Stimulated activated CD4-positive, alpha-beta T cell treated with anti-CD3 and anti-CD28 coated beads, Interleukin-4, amount 100 ng/mL, for 4 hours (primary cell): ENCODE results near the gene TSR1.
"Not testable (repeated sequence)": the region's sequence is repeated elsewhere in the genome, so short reads cannot be mapped to it uniquely, and the experiment has no call there.

Experiments used
- DNase-seq, 2 experiments: peaks; one replicate each; pipeline ENCODE4 v3.0.0-alpha.2; 2020

The TSR1 gene

GRCh38 chr17:2335726-2336214 lies 487 bp downstream of the TSR1 start:
- DNase-seq, result peak in 1 of 2 experiments; percentile 14

GRCh38 chr17:2331303-2331702 lies 5.0 kb downstream of the TSR1 start:
- DNase-seq, result no peak

- no peak for DNase-seq
Measured at GRCh38 chr17:2323629-2324314, 12.5 kb downstream of the TSR1 start.

- no peak for DNase-seq
Measured at GRCh38 chr17:2321399-2321798, 14.9 kb downstream of the TSR1 start.

GRCh38 chr17:2319051-2319450 lies 17.2 kb downstream of the TSR1 start:
- no peak for DNase-seq

GRCh38 chr17:2317796-2318195 lies 18.5 kb downstream of the TSR1 start:
- no peak for DNase-seq

GRCh38 chr17:2316916-2317205 lies 19.4 kb downstream of the TSR1 start:
- DNase-seq, result not testable (repeated sequence)

- DNase-seq, result no peak
Measured at GRCh38 chr17:2312736-2313135, 23.5 kb downstream of the TSR1 start.

GRCh38 chr17:2309338-2310154 lies 26.7 kb downstream of the TSR1 start:
- no peak for DNase-seq

GRCh38 chr17:2304931-2305330 lies 31.3 kb downstream of the TSR1 start:
- DNase-seq, result no peak

GRCh38 chr17:2303204-2304188 lies 32.8 kb downstream of the TSR1 start, which contains the start of the genes SMG6 and SRR:
TSS of gene SMG6 (minus strand) at chr17:2303785. CDS start at chr17:2303720, 65 bp downstream.
TSS of gene SRR (plus strand) at chr17:2303950. CDS start at chr17:2315561, 11,611 bp downstream.
- peak; percentile 93 to 97 for DNase-seq

GRCh38 chr17:2302778-2303203 lies 33.5 kb downstream of the TSR1 start:
- DNase-seq, result no peak

- no peak for DNase-seq
Measured at GRCh38 chr17:2299756-2300155, 36.5 kb downstream of the TSR1 start.

GRCh38 chr17:2299136-2299535 lies 37.1 kb downstream of the TSR1 start:
- DNase-seq, result no peak

- no peak for DNase-seq
Measured at GRCh38 chr17:2297023-2297422, 39.2 kb downstream of the TSR1 start.

- DNase-seq, result no peak
Measured at GRCh38 chr17:2295575-2295974, 40.7 kb downstream of the TSR1 start.

- DNase-seq, result no peak
Measured at GRCh38 chr17:2292100-2292499, 44.2 kb downstream of the TSR1 start.

GRCh38 chr17:2289878-2290478 lies 46.3 kb downstream of the TSR1 start:
- DNase-seq, result no peak

- no peak for DNase-seq
Measured at GRCh38 chr17:2283302-2283701, 53.0 kb downstream of the TSR1 start.

- DNase-seq, result no peak
Measured at GRCh38 chr17:2282297-2282873, 53.9 kb downstream of the TSR1 start.

GRCh38 chr17:2279707-2280106 lies 56.5 kb downstream of the TSR1 start:
- no peak for DNase-seq
